Ascending aorta (tissue), 2 donors: ENCODE data around the gene MORC2. TPM values are rescaled to one million over a fixed set of nuclear protein-coding genes. Genes with fewer than 3 reads are reported as not detected.

Experiments
- DNase-seq, 2 donors: peaks; one replicate each; pipeline ENCODE4 v3.0.0-alpha.2; 2019; ENCODE audit warnings: low spot score in 2 of 2
- H3K27ac ChIP-seq, 2 donors: fragments of 200-600 bp; sonication (generic); one replicate each; pipeline ENCODE4 v1.5.1; 2016 to 2017; ENCODE audit warnings: mild to moderate bottlenecking in 1 of 2
- H3K27me3 ChIP-seq: fragments of 200-600 bp; sonication (generic); one replicate; pipeline ENCODE4 v1.5.1; 2017
- H3K36me3 ChIP-seq, 2 donors: fragments of 200-600 bp; sonication (generic); one replicate each; pipeline ENCODE4 v1.5.1; 2016
- H3K4me1 ChIP-seq, 2 donors: fragments of 200-600 bp; sonication (generic); one replicate each; pipeline ENCODE4 v1.5.1; 2016 to 2017; ENCODE audit warnings: mild to moderate bottlenecking in 1 of 2
- H3K4me3 ChIP-seq, 2 donors: fragments of 200-600 bp; sonication (generic); one replicate each; pipeline ENCODE4 v1.5.1; 2016 to 2017; ENCODE audit warnings: mild to moderate bottlenecking in 1 of 2
- H3K9me3 ChIP-seq, 2 donors: fragments of 200-600 bp; sonication (generic); one replicate each; pipeline ENCODE4 v1.5.1; 2016
- CTCF ChIP-seq, 3 experiments: fragments of 200-600 bp in 2 of 3; fragments of 450-650 bp in 1 of 3; sonication (generic) in 2 of 3; IDR thresholded peaks; one replicate each; pipeline ENCODE4 v1.5.1; 2016 to 2019; ENCODE audit warnings: antibody characterized with exemption in 3 of 3, mild to moderate bottlenecking in 1 of 3, moderate library complexity in 1 of 3
- intact Hi-C: fragments of 100-400 bp; cut with DNase I; formaldehyde crosslinking; loops from one replicate; pipeline ENCODE4 v1.15.1; 2023
- total RNA-seq: library from RNA; depleted of rRNA; stranded (reverse); fragments of >200 nt; gene quantifications from one replicate; pipeline ENCODE4 v1.1.0, GENCODE V29; 2016

The MORC2 gene
- total RNA-seq, 1 donor from 2014 or later = 38.6 TPM

GRCh38 chr22:30910358-30910757, 58.2 kb downstream of the MORC2 start:
- intact Hi-C loops = no loop called here
- H3K27ac ChIP-seq = no peak overlapping the region
- H3K36me3 ChIP-seq = peaks cover 0 to 3% of the 10 kb centered on the region in 2 donors
- no peak for TF ChIP-seq CTCF (IDR thresholded peaks at IDR 0.05)
- H3K4me3 ChIP-seq = no peak overlapping the region
- DNase-seq = no peak
- peaks cover 4% of the 10 kb centered on the region in 2 donors for H3K9me3 ChIP-seq
- H3K27me3 ChIP-seq = no peaks in the 10 kb centered on the region
- no peaks in the 10 kb centered on the region for H3K4me1 ChIP-seq

GRCh38 chr22:30909306-30909705, 59.3 kb downstream of the MORC2 start:
- TF ChIP-seq CTCF (IDR thresholded peaks at IDR 0.05) = no peak
- Histone ChIP-seq H3K27ac (no peak overlapping the region), H3K9me3 (no peaks in the 10 kb centered on the region), H3K27me3 (no peaks in the 10 kb centered on the region), H3K4me1 (no peaks in the 10 kb centered on the region), H3K4me3 (no peak overlapping the region), H3K36me3 (peaks cover 0 to 3% of the 10 kb centered on the region in 2 donors)
- intact Hi-C loops = no loop called here
- no peak for DNase-seq

GRCh38 chr22:30908051-30908461, 60.5 kb downstream of the MORC2 start:
- DNase-seq = no peak
- no peak for TF ChIP-seq CTCF (IDR thresholded peaks at IDR 0.05)
- no peak overlapping the region for H3K4me3 ChIP-seq
- H3K27ac ChIP-seq = no peak overlapping the region
- H3K27me3 ChIP-seq = no peaks in the 10 kb centered on the region
- no peaks in the 10 kb centered on the region for H3K9me3 ChIP-seq
- H3K4me1 ChIP-seq = no peaks in the 10 kb centered on the region
- peaks cover 0 to 12% of the 10 kb centered on the region in 2 donors for H3K36me3 ChIP-seq
- intact Hi-C loops = no loop called here

- H3K4me1 ChIP-seq = no peaks in the 10 kb centered on the region
Observed at GRCh38 chr22:30906946-30907345, 61.6 kb downstream of the MORC2 start.

GRCh38 chr22:30906411-30906810, 62.2 kb downstream of the MORC2 start:
- H3K4me1 ChIP-seq = no peaks in the 10 kb centered on the region
- TF ChIP-seq CTCF (IDR thresholded peaks at IDR 0.05) = no peak
- H3K27me3 ChIP-seq = no peaks in the 10 kb centered on the region
- no peaks in the 10 kb centered on the region for H3K9me3 ChIP-seq
- no peak overlapping the region for H3K27ac ChIP-seq
- H3K36me3 ChIP-seq = peaks cover 0 to 12% of the 10 kb centered on the region in 2 donors
- no peak for DNase-seq
- intact Hi-C loops = no loop called here
- no peak overlapping the region for H3K4me3 ChIP-seq

More at GRCh38 chr22:30906946-30907345, 61.6 kb downstream of the MORC2 start:
- intact Hi-C loops = no loop called here
- no peak overlapping the region for H3K4me3 ChIP-seq
- H3K9me3 ChIP-seq = no peaks in the 10 kb centered on the region
- no peak for DNase-seq
- TF ChIP-seq CTCF (IDR thresholded peaks at IDR 0.05) = no peak
- H3K27me3 ChIP-seq = no peaks in the 10 kb centered on the region
- H3K36me3 ChIP-seq = peaks cover 0 to 12% of the 10 kb centered on the region in 2 donors
- no peak overlapping the region for H3K27ac ChIP-seq
